Activated T-cell treated with anti-CD3 and anti-CD28 coated beads for 4 hours (primary cell): Measurements from ENCODE around the gene C1QTNF6.

Experiments used
- DNase-seq: peaks from one replicate; pipeline ENCODE4 v3.0.0-alpha.2; 2020

The C1QTNF6 gene

DNA sequence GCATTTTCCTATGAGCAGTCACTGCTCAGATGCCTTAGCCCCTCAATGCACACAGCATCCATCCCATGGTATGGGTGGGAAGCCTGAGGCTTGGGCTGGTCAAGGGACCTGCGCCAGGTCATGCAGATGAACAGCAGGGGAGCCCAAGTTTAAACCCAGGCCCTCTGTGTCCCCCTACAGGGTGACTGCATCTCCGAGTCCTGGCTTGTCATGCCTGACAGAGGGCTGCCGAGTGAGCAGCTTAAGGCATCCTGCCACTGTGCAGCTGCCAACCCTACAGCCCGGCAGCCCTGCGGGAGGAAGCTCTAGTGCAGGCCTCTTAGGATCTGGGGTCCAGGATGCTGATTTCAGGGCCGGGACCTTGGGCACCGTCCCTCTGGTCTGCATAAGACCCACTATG lies 48.3 kb downstream of the C1QTNF6 start:
- DNase-seq, result no peak

DNA sequence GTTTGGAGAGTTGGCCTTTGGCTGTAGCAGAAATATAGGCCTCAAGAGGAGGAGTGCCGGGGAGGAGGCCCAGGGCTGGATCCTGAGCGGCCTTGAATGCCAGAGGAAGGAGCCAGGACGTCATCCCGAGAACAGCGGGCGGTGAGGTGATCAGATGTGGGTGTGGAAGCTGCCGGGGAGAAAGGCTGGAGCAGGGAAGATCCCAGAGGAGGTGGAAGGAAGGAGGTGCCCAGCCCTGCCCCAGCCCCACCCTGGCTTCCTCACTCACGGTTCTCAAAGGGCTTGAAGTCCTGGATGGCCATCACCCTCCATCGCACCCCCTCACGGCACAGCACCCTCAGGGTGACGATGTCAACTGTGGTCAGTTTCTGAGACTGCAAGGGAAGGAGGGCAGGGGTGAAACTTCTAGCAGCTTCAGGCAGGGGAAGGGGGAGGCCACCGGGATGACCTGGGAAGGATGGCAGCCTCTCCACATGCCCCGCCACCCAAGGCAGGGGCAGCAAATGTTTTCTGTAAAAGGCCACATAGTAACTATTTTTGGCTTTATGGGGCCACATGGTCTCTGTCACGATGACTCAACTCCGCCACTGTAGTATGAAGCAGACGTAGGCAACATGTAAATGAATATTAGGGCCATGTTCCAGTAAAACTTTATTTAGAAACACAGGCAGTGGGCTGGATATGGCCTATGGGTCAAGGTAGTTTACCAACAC lies 49.0 kb downstream of the C1QTNF6 start:
- no peak for DNase-seq

DNA sequence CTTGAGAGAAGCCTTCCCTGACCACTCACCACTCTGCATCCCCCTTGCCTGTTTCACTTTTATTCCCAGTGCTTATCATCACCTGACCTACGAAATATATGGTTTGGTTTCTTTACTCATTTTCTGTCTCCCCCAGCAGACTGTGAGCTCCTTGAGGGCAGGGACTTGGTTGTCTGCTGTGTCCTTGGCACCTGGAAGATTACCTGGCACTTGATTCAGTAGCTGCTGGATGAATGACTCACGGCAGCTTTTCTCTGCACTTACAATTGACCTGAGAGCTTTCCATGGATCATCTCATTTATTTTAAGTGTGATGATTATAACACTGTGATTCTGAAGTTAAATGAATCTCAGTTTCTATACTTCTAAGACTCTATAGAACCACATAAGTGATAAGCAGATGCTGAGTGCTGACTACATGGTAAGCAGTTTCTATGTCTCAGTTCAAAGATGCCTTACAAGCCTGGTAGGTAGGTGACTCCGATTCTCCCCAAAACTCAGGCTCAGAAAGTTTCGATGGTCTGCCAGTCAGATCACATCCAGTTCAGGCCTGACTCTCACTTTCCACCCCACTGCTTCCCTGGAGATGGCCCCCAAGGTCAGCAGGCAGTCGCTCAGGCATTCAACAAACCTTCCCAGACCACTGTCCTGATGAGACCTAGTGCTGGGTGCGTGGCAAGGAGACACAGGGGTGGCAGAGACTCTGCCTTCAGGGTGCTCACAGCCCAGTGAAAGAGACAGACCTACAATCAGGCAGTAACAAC lies 50.0 kb downstream of the C1QTNF6 start:
- DNase-seq, result no peak

DNA sequence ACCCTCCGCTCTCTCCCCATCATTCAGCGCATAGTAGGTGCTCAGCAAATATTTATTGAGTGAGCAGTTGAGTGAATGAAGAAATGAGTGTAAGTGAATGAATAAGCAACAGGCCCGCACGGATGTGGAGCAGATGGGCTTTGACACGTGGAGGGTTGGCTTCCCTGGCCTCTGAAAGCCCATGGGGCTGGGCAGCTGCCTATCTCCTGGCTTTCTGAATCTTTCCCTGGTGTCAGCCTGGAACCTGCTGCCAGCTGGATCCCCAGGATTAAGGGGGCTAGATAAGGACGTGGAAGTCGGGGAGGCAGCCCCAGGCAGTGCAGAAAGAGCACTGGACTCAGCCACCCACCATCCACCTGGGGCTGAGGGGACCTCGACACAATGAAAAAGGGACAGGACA lies 50.9 kb downstream of the C1QTNF6 start:
- no peak for DNase-seq

DNA sequence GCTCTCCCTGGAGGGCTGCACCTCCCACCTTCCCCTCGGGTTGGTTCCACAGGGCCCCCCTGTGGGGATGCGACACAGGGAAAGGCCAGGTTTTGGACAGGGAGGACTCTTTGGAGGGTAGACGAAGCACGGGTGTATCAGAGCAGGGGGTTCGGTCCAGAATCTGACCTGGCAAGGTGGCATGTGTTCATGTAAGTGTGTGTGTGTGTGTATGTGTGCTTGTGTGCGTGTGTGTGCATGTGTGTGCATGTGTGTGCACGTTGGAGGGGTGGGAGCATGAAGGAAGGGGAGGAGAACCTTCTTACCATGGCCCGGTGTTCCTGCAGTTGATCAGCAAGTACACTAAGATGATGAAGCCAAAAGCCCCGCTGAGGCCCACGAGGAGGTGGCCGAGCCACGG lies 53.0 kb downstream of the C1QTNF6 start:
- DNase-seq, result no peak

DNA sequence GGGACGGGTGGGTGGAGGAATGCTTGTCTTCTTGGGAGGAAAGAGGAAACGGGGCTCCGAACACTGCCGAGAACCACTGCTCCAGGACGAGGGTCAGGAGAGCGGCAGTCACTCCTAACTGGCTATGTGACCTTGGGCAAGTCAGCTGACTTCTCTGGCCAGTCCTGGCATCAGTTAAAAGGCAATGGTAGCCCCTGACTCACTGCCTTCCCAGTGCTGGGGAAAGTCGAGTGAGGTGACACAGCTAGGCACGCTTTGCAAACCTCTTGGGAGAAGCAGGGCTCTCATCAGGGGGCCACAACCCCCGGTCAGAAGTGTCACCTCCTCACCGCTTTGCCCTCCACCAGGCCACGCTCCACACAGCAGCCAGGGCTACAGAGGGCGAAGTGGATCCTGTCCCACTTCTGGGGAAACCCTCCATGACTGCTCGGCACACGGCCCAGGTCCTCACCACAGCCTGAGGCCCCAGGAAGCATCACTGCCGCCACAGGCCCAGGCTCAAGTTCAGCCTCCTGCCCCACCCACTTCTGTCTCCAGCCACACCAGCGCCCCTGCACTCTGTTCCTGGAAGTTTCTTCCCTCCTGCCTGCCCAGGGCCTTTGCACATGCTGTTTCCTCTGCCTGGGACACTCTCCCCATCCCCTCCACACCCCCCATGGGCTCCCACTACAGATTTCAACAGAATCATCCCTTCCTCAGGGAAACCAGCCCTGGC lies 54.6 kb downstream of the C1QTNF6 start:
- DNase-seq, result no peak

DNA sequence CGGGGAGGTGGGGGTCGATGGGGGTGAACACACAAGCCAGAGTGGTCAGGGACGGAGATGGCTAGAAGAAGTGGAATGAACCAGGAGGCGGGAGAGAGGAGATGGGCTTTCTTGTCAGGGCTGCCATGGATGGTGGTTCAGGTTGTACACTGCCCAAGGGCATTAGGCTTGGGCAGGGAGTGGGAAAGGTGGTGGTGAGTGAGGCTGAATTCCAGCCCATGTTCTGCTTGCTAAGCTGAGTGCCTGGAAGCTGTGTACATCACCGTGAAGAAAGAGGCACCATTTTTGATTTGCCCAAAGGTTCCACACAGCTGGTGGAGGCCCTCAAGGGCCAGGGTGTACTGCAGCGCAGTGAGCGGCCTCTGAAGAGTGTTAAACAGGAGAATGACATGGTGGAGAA lies 55.3 kb downstream of the C1QTNF6 start:
- DNase-seq, result no peak
